Cortex of kidney (tissue), 1 donor: ENCODE data around the gene INIP.
"Not testable (repeated sequence)": the region's sequence is repeated elsewhere in the genome, so short reads cannot be mapped to it uniquely, and the experiment has no call there.

ENCODE experiments used
- DNase-seq: peaks from one replicate; lab custom pipeline; 2025; lab: John Stamatoyannopoulos, UW

The INIP gene

GRCh38 chr9:112734892-112735291 lies 17.0 kb upstream of the INIP start:
- no peak for DNase-seq

DNA sequence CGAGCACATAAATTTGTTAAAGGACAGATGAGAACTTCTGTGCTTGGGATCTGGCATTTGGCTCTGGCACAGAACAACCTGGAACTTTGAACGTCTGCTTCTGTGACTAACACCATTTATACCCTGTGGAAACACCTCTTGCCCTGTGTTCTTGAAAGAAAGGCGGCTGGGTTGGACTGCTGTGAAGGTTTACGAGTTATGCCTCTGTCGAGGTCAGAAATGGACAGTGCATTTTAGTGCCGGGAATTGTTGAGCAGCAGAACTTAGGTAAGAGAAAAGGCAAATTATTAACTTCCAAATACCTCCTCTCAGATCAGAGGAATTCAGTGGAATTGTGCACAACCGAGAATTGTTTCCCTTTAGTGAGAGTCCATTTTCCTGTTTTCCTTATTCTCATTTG lies 14.1 kb upstream of the INIP start:
- DNase-seq = no peak

GRCh38 chr9:112728401-112728800 lies 10.5 kb upstream of the INIP start:
- no peak for DNase-seq

DNA sequence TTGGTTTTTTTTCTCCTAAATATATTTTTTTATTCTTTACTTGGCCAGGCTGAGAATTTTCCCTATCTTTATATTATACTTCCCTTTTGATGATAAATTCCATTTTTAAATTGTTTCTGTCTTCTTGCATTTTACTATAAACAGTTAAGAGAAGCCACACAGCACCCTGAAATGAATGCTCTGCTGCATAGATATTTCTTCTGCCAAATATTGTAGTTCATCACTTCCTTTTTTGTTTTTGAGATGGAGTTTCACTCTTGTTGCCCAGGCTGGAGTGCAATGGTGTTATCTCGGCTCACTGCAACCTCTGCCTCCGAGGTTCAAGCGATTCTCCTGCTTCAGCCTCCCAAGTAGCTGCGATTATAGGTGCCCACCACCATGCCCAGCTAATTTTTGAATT lies 8.5 kb upstream of the INIP start:
- DNase-seq = no peak

GRCh38 chr9:112725961-112726360 lies 8.0 kb upstream of the INIP start:
- DNase-seq = no peak

- not testable (repeated sequence) for DNase-seq
These were observed 4.8 kb upstream of the INIP start for GRCh38 chr9:112722749-112723148.

DNA sequence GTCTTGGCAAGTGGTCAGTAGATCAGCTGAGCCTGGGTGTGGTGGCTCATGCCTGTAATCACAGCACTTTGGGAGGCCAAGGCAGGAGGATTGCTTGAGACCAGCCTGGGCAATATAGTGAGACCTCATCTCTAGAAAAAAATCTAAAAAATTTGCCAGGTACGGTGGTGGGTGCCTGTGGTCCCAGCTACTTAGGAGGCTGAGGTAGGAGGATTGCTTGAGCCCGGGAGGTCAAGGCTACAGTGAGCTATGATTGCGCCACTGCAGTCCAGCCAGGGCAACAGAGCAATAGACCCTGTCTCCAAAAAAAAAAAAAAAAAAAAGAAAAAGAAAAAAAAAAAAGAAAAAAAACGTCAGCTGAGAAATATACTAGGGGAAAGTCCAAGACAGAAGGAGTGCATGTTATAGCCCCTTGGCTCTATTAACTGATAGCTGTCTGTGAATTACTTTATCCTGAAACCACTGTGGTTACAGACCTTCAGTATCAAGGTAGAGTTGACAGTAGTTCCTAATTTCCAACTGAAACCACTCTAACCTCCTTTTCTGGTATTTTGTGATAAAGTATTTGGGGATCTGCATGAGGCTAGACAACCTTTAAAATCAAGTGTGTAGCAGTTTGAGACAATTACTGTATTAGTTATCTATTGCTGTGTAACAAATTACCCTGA lies 2.3 kb upstream of the INIP start:
- DNase-seq = no peak

- no peak for DNase-seq
These were observed 1.8 kb upstream of the INIP start for GRCh38 chr9:112719696-112720095.

GRCh38 chr9:112719241-112719691 lies 1.3 kb upstream of the INIP start:
- DNase-seq = no peak

DNA sequence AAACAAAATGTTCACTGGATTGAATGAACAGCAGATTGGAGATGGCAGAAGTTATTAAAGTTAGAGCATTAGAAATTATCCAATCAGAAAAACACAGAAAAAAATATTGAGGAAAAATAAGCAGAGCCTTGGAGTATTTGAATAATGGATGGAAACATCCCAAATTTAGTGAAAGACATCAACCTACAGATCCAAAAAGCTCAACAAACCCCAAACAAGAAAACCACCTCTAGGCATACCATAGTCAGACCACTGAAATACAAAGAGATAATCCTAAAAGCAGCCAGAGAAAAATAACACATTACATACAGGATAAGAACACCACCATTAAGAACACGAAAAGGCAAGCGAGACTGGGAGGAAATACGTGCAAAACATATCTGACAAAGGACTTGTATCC lies 5.2 kb downstream of the INIP start:
- DNase-seq = no peak

- no peak for DNase-seq
These were observed 6.7 kb downstream of the INIP start for GRCh38 chr9:112711050-112711689.

DNA sequence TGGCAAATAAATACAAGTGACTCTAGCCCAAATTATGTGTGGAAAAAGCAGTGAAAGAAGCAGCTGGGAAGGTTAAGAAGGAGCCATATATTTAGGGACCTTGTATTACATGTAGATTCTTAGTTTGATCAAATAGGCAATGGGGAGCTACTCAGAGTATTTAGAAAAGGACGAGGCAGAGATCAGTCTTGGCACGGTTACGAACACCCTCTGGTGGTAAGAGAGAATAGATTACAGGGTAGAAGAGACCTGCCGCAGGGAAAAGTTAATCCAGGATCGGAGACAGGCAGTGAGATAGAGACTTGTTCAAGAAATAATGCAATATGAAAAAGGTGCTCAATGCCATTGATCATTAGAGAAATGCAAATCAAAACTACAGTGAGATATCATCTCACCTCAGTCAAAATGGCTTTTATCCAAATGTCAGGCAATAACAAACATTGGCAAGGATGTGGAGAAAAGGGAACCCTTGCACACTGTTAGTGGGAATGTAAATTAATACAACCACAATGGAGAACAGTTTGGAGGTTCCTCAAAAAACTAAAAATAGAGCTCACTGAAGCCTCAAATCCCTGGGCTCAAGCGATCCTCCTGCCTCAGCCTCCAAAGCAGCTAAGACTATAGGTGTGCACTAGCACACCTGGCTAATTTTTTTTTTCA lies 12.0 kb downstream of the INIP start:
- DNase-seq = no peak

DNA sequence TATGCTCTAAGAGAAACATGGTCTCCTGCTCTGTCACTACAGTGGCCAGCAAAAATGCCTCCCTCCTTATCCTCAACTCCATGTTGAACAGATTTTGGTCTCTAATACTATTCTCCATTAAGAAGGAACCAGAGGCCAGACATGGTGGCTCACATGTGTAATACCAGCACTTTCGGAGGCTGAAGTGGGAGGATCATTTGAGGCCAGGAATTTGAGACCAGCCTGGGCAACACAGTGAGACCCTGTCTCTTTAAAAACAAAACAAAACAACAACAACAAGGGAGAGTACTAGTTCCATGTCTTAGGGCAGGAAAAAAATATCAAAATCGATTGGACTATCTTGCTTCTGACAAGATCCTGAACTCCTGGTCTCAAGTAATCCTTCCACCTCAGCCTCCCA lies 14.6 kb downstream of the INIP start:
- no peak for DNase-seq

- DNase-seq = no peak
These were observed 17.8 kb downstream of the INIP start for GRCh38 chr9:112700085-112700484.

DNA sequence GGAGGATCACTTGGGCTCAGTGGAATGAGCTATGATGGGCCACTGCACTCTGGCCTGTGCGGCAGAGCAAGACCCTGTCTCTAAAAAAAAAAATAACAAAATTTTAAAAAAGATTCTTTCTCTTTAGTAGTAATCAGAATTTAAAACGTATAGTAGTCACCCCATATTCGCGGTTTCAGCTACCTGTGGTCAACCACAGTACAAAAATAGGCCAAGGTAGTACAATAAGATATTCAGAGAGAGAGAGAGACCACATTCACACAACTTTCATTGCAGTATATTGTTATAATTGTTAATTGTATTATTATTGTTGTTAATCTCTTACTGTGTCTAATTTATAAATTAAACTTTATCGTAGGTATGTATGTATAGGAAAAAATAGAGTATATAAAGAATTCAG lies 18.7 kb downstream of the INIP start:
- no peak for DNase-seq

DNA sequence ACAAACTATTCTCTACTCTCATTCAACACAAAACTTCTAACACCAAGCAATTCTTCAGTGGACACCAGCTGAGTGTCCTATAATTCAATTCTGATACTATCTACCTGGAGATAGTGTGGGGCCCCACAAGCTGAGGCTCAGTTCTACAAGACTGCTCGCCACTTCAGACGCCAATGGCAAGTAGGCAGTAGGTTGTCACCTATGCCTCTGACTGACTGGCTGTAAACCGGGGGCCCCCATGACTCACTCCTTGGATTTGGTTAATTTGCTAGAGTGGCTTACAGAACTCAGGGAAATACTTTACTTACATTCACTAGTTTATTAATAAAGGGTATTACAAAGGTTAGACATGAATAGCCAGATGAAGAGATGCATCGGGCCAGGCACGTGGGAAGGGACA lies 21.5 kb downstream of the INIP start:
- no peak for DNase-seq

GRCh38 chr9:112694706-112695555 lies 23.0 kb downstream of the INIP start:
- no peak for DNase-seq

- DNase-seq = no peak
These were observed 28.7 kb downstream of the INIP start for GRCh38 chr9:112689161-112689740.

GRCh38 chr9:112680731-112681402 lies 37.0 kb downstream of the INIP start:
- no peak for DNase-seq

- no peak for DNase-seq
These were observed 40.9 kb downstream of the INIP start for GRCh38 chr9:112677040-112677439.

DNA sequence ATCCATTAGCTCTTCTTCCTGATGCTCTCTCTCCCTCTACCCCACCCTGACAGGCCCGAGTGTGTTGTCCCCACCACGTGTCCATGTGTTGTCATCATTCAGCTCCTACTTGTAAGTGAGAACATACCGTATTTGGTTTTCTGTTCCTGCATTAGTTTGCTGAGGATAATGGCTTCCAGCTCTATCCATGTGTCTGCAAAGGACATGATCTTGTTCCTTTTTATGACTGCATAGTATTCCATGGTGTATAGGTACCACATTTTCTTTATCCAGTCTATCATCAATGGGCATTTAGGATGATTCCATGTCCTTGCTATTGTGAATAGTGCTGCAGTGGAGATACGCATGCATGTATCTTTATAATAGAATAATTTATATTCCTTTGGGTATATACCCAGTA lies 44.7 kb downstream of the INIP start:
- DNase-seq = not testable (repeated sequence)
